SK-N-SH (cell line): ENCODE measurements around the gene HAUS2.

Experiments used
- CTCF ChIP-seq: fragments of 200-600 bp; sonication (generic); IDR thresholded peaks from 2 replicates; pipeline ENCODE4 v1.6.1; 2017; ENCODE audit warnings: antibody characterized with exemption, mild to moderate bottlenecking, moderate library complexity
- EZH2phosphoT487 ChIP-seq: fragments of 200-600 bp; sonication (generic); IDR thresholded peaks from 2 replicates; pipeline ENCODE4 v1.6.1; 2017; ENCODE audit warnings: low read depth, mixed run types, mild to moderate bottlenecking, antibody characterized with exemption, moderate library complexity, borderline replicate concordance
- FOSL2 ChIP-seq: IDR thresholded peaks from 2 replicates; pipeline ENCODE4 v1.4.0; 2012; ENCODE audit warnings: low read depth, mild to moderate bottlenecking, moderate library complexity, borderline replicate concordance
- MAX ChIP-seq: IDR thresholded peaks from 2 replicates; pipeline ENCODE4 v1.4.0; 2012; ENCODE audit warnings: low read depth
- MEF2A ChIP-seq: IDR thresholded peaks from 2 replicates; pipeline ENCODE4 v1.4.0; 2012; ENCODE audit warnings: low read depth, borderline replicate concordance
- MXI1 ChIP-seq: IDR thresholded peaks from 2 replicates; pipeline ENCODE4 v1.6.1; 2012; ENCODE audit warnings: mild to moderate bottlenecking, low read depth, low read length, improper control_type of control experiment
- NFIC ChIP-seq: IDR thresholded peaks from 2 replicates; pipeline ENCODE4 v1.4.0; 2012; ENCODE audit warnings: borderline replicate concordance
- PBX3 ChIP-seq: IDR thresholded peaks from 2 replicates; pipeline ENCODE4; 2012
- POLR2AphosphoS5 ChIP-seq: IDR thresholded peaks from 2 replicates; pipeline ENCODE4 v1.6.1; 2012; ENCODE audit warnings: low read depth, low read length
- REST ChIP-seq: IDR thresholded peaks from 2 replicates; pipeline ENCODE4 v1.6.1; 2012; ENCODE audit warnings: mild to moderate bottlenecking, low read depth, low read length, moderate library complexity
- RXRA ChIP-seq: IDR thresholded peaks from 2 replicates; pipeline ENCODE4 v1.4.0; 2012; ENCODE audit warnings: low read depth, mild to moderate bottlenecking, borderline replicate concordance
- USF1 ChIP-seq: IDR thresholded peaks from 2 replicates; pipeline ENCODE4 v1.4.0; 2012; ENCODE audit warnings: low read depth, borderline replicate concordance
- USF2 ChIP-seq: fragments of 150-350 bp; IDR thresholded peaks from 2 replicates; pipeline ENCODE4 v1.6.1; 2017; ENCODE audit warnings: antibody characterized with exemption, low read length, low read depth, borderline replicate concordance
- YY1 ChIP-seq: IDR thresholded peaks from 2 replicates; pipeline ENCODE4 v1.4.0; 2012; ENCODE audit warnings: low read depth, mild to moderate bottlenecking

GRCh38 chr15:42608752-42609488, 60.3 kb downstream of the HAUS2 start:
- TF ChIP-seq USF2 (no peak), MXI1 (no peak), CTCF (no peak), USF1 (no peak), NFIC (no peak), YY1 (no peak), REST (no peak), MAX (no peak), FOSL2 (no peak), RXRA (no peak), POLR2AphosphoS5 (no peak), MEF2A (no peak), PBX3 (no peak), EZH2phosphoT487 (no peak)
